HCT116 (cell line): ENCODE data around the gene C2orf74. TPM values are rescaled to one million over a fixed set of nuclear protein-coding genes. Genes with fewer than 3 reads are reported as not detected.

ENCODE experiments used
- ATAC-seq: fragments of 200-7000 bp; cut with Tn5 transposase; 2 replicates; pipeline ENCODE4 v1.9.1; 2020; ENCODE audit warnings: mild to moderate bottlenecking, moderate library complexity
- BruUV-seq: library from RNA; stranded (reverse); fragments of 400-500 nt; replicated peaks from 2 replicates; lab custom pipeline; 2021; lab: Mats Ljungman, UMichigan
- CTCF ChIA-PET: fragments of 300-600 bp; sonication (Branson Sonifier 250); formaldehyde crosslinking; loops from one replicate; lab custom pipeline; 2021; ENCODE audit warnings: antibody characterized with exemption; lab: Charles Lee
- POLR2A ChIA-PET: fragments of 300-600, 350-600 bp; sonication (Branson Sonifier 250); formaldehyde crosslinking; loops from one replicate; lab custom pipeline; 2021; ENCODE audit warnings: antibody characterized with exemption; lab: Charles Lee
- RAD21 ChIA-PET, 2 experiments: fragments of 300-600 bp; sonication (Branson Sonifier 250); formaldehyde crosslinking; loops; one replicate each; lab custom pipeline; 2023; ENCODE audit warnings: low total read pairs in 2 of 2; ENCODE audit not compliant: uncharacterized antibody in 2 of 2, unreplicated experiment in 2 of 2, low non-redundant PET in 1 of 2; lab: Charles Lee
- DNase-seq: peaks from one replicate; pipeline ENCODE4 v3.0.0-alpha.2; 2010; ENCODE audit warnings: low read depth, low spot score
- H2AFZ ChIP-seq: fragments of 200-600 bp; shearing (Covaris generic), sonication (generic); 2 replicates; pipeline ENCODE4 v1.6.1; 2017; ENCODE audit warnings: low read depth, mixed run types, mixed read lengths, antibody characterized with exemption, low read length; ENCODE audit not compliant: poor library complexity, severe bottlenecking
- H3K27ac ChIP-seq: 2 replicates; pipeline ENCODE4 v1.5.1; 2012; ENCODE audit warnings: low read depth, low read length
- H3K27me3 ChIP-seq: fragments of 200-600 bp; sonication (generic); 2 replicates; pipeline ENCODE4 v1.6.1; 2016; ENCODE audit warnings: mixed run types, low read length, mixed read lengths; ENCODE audit not compliant: insufficient read depth
- H3K36me3 ChIP-seq, 2 experiments: fragments of 200-500 bp in 1 of 2; fragments of 200-600 bp in 1 of 2; sonication (Bioruptor generic) in 1 of 2; sonication (generic) in 1 of 2; 2 replicates each; pipeline versions ENCODE4 v1.5.1 to v1.6.1; 2014 to 2016; ENCODE audit warnings: low read length in 2 of 2, inconsistent platforms in 1 of 2, mixed read lengths in 1 of 2, mixed run types in 1 of 2; ENCODE audit not compliant: insufficient read depth in 2 of 2, control insufficient read depth in 1 of 2
- H3K4me1 ChIP-seq, 2 experiments: fragments of 200-600 bp in 1 of 2; sonication (generic) in 1 of 2; 2 replicates each; pipeline versions ENCODE4 v1.5.1 to v1.6.1; 2012 to 2017; ENCODE audit warnings: low read length in 2 of 2, inconsistent platforms in 1 of 2, mild to moderate bottlenecking in 1 of 2, mixed read lengths in 1 of 2, mixed run types in 1 of 2, moderate library complexity in 1 of 2; ENCODE audit not compliant: insufficient read depth in 2 of 2, control insufficient read depth in 1 of 2
- H3K4me2 ChIP-seq: fragments of 200-600 bp; sonication (generic); 2 replicates; pipeline ENCODE4 v1.6.1; 2017; ENCODE audit warnings: mixed run types, low read length, mixed read lengths
- H3K4me3 ChIP-seq, 2 experiments: fragments of 200-600 bp in 1 of 2; sonication (generic) in 1 of 2; replicated peaks in 1 of 2; 2 replicates each; pipeline ENCODE4 v1.5.1; 2011 to 2016; ENCODE audit warnings: low read length in 2 of 2, control low read depth in 1 of 2, low read depth in 1 of 2, mild to moderate bottlenecking in 1 of 2, mixed read lengths in 1 of 2, mixed run types in 1 of 2
- H3K79me2 ChIP-seq: fragments of 200-600 bp; sonication (generic); 2 replicates; pipeline ENCODE4 v1.6.1; 2017; ENCODE audit warnings: mild to moderate bottlenecking, mixed run types, low read length, moderate library complexity, mixed read lengths; ENCODE audit not compliant: insufficient read depth
- H3K9ac ChIP-seq: fragments of 200-600 bp; sonication (generic); 2 replicates; pipeline ENCODE4 v1.6.1; 2016; ENCODE audit warnings: low read length, mixed read lengths
- H3K9me2 ChIP-seq: fragments of 200-600 bp; sonication (generic), shearing (Covaris generic); 2 replicates; pipeline ENCODE4 v1.6.1; 2017; ENCODE audit warnings: mixed run types, mild to moderate bottlenecking, moderate library complexity; ENCODE audit not compliant: insufficient read depth
- H3K9me3 ChIP-seq, 2 experiments: fragments of 200-500 bp in 1 of 2; fragments of 200-600 bp in 1 of 2; sonication (Bioruptor generic) in 1 of 2; sonication (generic) in 1 of 2; 2 replicates each; pipeline ENCODE4 v1.6.1; 2014 to 2017; ENCODE audit warnings: low read length in 2 of 2, mixed read lengths in 2 of 2, inconsistent platforms in 1 of 2, low read depth in 1 of 2, mild to moderate bottlenecking in 1 of 2, mixed run types in 1 of 2, moderate library complexity in 1 of 2; ENCODE audit not compliant: control insufficient read depth in 1 of 2, insufficient read depth in 1 of 2
- H4K20me1 ChIP-seq: fragments of 200-600 bp; sonication (generic), shearing (Covaris generic); 2 replicates; pipeline ENCODE4 v1.6.1; 2017; ENCODE audit warnings: mixed run types, mild to moderate bottlenecking, moderate library complexity; ENCODE audit not compliant: insufficient read depth
- ELF1 ChIP-seq: IDR thresholded peaks from 2 replicates; pipeline ENCODE4 v1.6.1; 2012; ENCODE audit warnings: low read depth, borderline replicate concordance
- EZH2phosphoT487 ChIP-seq: fragments of 200-600 bp; IDR thresholded peaks from 2 replicates; pipeline ENCODE4 v1.6.1; 2018; ENCODE audit warnings: antibody characterized with exemption, borderline replicate concordance
- JUND ChIP-seq: IDR thresholded peaks from 2 replicates; pipeline ENCODE4 v1.6.1; 2012
- POLR2A ChIP-seq: IDR thresholded peaks from 2 replicates; pipeline ENCODE4 v1.7.0; 2011; ENCODE audit warnings: borderline replicate concordance; ENCODE audit not compliant: insufficient read depth, insufficient read length; ENCODE audit errors: extremely low read depth
- RAD21 ChIP-seq: IDR thresholded peaks from 2 replicates; pipeline ENCODE4 v1.6.1; 2012; ENCODE audit warnings: low read depth, mild to moderate bottlenecking
- SIN3A ChIP-seq: IDR thresholded peaks from 2 replicates; pipeline ENCODE4 v1.6.1; 2012; ENCODE audit warnings: low read depth
- TCF7L2 ChIP-seq: IDR thresholded peaks from 2 replicates; pipeline ENCODE4 v1.7.0; 2011; ENCODE audit warnings: borderline replicate concordance, inconsistent platforms; ENCODE audit not compliant: insufficient read depth, insufficient read length; ENCODE audit errors: extremely low read depth
- ZFX ChIP-seq: fragments of 450-650 bp; IDR thresholded peaks from 2 replicates; pipeline ENCODE4 v1.6.1; 2017
- ZNF274 ChIP-seq: fragments of 200-500 bp; sonication (Bioruptor generic); IDR thresholded peaks from 2 replicates; pipeline ENCODE4 v1.6.1; 2014; ENCODE audit warnings: mild to moderate bottlenecking, low read depth, low read length, inconsistent platforms
- intact Hi-C: fragments of 100-400 bp; cut with micrococcal nuclease; formaldehyde crosslinking; loops from 2 replicates; pipeline ENCODE4 v1.10.0; 2022
- total RNA-seq: library from RNA; stranded (reverse); gene quantifications from one replicate; pipeline ENCODE4 v1.2.1, GENCODE V29; 2021; ENCODE audit not compliant: unreplicated experiment
- TF ChIP-seq, protein P1 (sequence below): IDR thresholded peaks from 2 replicates; pipeline ENCODE4 v1.6.1; 2012
- TF ChIP-seq, protein P2 (sequence below), 3 experiments: fragments of 200-600 bp in 1 of 3; sonication (generic) in 1 of 3; IDR thresholded peaks in 2 of 3; conservative IDR thresholded peaks in 1 of 3; 2 replicates each; pipeline ENCODE4 v1.5.1; 2012 to 2017; ENCODE audit warnings: low read depth in 2 of 3, low read length in 2 of 3, antibody characterized with exemption in 1 of 3, borderline replicate concordance in 1 of 3, control low read depth in 1 of 3, mild to moderate bottlenecking in 1 of 3, mixed read lengths in 1 of 3, mixed run types in 1 of 3, moderate library complexity in 1 of 3; ENCODE audit not compliant: insufficient read depth in 1 of 3
- TF ChIP-seq, protein P3 (sequence below): IDR thresholded peaks from 2 replicates; pipeline ENCODE4 v1.6.1; 2012; ENCODE audit warnings: low read depth

Gene C2orf74
- total RNA-seq, 1 experiment from 2014 or later, result not detected

DNA sequence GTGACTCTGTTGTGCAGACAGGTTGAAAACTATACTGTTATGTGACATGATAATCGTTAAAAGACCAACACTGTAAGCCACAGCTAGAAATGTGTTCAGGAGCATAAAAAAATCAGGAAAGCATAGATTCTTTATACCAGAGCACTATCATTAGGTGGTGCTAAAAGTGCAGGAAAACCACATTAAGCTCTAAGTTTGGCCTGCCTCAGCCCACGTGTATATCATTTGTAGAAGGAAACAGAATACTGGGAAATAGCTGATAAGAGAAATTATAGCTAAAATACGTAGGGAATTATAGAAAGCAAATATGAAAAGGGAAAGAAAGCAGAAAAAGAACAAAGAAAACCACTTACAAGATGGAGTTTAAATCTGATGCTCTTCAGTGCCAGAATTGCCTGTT lies 26.5 kb upstream of the C2orf74 start:
- BruUV-seq, result no TSS peak
- Histone ChIP-seq H3K9me3 (no peaks in the 10 kb centered on the region), H3K9ac (no peak overlapping the region)
- intact Hi-C loops, result loop anchor here (5.0 to 10.0 kb wide), 2 partner anchors 657 to 779 kb away; no protein-coding TSS in a partner anchor
- TF ChIP-seq RAD21 (peak; percentile 84), JUND (no peak)
- TF ChIP-seq, protein P1, sequence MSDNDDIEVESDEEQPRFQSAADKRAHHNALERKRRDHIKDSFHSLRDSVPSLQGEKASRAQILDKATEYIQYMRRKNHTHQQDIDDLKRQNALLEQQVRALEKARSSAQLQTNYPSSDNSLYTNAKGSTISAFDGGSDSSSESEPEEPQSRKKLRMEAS, result peak; percentile 38; the same call in 1 of the 2 replicates
- TF ChIP-seq, protein P2, sequence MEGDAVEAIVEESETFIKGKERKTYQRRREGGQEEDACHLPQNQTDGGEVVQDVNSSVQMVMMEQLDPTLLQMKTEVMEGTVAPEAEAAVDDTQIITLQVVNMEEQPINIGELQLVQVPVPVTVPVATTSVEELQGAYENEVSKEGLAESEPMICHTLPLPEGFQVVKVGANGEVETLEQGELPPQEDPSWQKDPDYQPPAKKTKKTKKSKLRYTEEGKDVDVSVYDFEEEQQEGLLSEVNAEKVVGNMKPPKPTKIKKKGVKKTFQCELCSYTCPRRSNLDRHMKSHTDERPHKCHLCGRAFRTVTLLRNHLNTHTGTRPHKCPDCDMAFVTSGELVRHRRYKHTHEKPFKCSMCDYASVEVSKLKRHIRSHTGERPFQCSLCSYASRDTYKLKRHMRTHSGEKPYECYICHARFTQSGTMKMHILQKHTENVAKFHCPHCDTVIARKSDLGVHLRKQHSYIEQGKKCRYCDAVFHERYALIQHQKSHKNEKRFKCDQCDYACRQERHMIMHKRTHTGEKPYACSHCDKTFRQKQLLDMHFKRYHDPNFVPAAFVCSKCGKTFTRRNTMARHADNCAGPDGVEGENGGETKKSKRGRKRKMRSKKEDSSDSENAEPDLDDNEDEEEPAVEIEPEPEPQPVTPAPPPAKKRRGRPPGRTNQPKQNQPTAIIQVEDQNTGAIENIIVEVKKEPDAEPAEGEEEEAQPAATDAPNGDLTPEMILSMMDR (IDR thresholded peaks at IDR 0.05 in 2 of 3, conservative IDR thresholded peaks at IDR 0.05 in 1 of 3; ENCODE audit: borderline replicate concordance in 1 of 3, insufficient read depth in 1 of 3, low read depth in 2 of 3, low read length in 2 of 3), result peak; percentile 23 to 63 (median 28); a peak in 4 of 6 replicates
- TF ChIP-seq, all 23 proteins: peak for 3
- no peak overlapping the region for H3K4me3 ChIP-seq
- ChIA-PET CTCF (interaction anchor here (0.6 to 1.4 kb wide), 11 partner anchors 10 to 1308 kb away, joined by 3 to 7 read pairs (median 3); partner anchors contain the start of gene FAM161A), RAD21 (interaction anchor here in 1 of 2 experiments (1.0 kb wide), 1 partner anchor 66 kb away, joined by 6 read pairs; no protein-coding TSS in a partner anchor), POLR2A (no interaction called here)
- H3K9me2 ChIP-seq, result no peaks in the 10 kb centered on the region
- no peak overlapping the region for H3K27ac ChIP-seq
- H3K27me3 ChIP-seq, result no peaks in the 10 kb centered on the region
- no peaks in the 10 kb centered on the region for H4K20me1 ChIP-seq
- peak overlapping the region; percentile 62 for H2AFZ ChIP-seq
- DNase-seq, result peak; percentile 13
- H3K4me2 ChIP-seq, result no peak overlapping the region
- H3K79me2 ChIP-seq, result no peaks in the 10 kb centered on the region
- H3K4me1 ChIP-seq, result no peaks in the 10 kb centered on the region
- H3K36me3 ChIP-seq, result no peaks in the 10 kb centered on the region
- ATAC-seq, result peak; percentile 70

DNA sequence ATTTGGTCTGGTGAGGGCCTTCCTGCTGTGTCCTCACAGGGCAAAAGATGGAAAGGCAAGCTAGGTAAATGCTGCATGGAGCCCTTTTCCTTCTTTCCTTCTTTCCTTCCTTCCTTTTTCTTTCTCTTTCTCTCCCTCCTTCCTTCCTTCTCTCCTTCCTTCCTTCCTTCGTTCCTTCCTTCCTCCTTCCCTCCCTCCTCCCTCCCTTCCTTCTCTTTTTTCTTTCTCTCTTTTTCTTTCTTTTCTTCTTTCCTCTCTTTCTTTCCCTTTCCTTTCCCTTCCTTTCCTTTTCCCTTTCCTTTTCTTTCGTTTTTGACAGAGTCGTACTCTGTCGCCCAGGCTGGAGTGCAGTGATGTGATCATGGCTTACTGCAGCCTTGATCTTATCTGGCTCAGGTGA lies 23.1 kb upstream of the C2orf74 start:
- RAD21 ChIA-PET, result no interaction called here
- no TSS peak for BruUV-seq
- POLR2A ChIA-PET, result no interaction called here
- Histone ChIP-seq H3K4me1 (no peaks in the 10 kb centered on the region), H3K27me3 (no peaks in the 10 kb centered on the region), H3K9me3 (no peaks in the 10 kb centered on the region), H3K4me2 (no peak overlapping the region), H3K9ac (no peak overlapping the region), H3K4me3 (no peak overlapping the region), H4K20me1 (no peaks in the 10 kb centered on the region), H2AFZ (no peak overlapping the region), H3K27ac (no peak overlapping the region), H3K79me2 (no peaks in the 10 kb centered on the region), H3K36me3 (no peaks in the 10 kb centered on the region), H3K9me2 (no peaks in the 10 kb centered on the region)
- intact Hi-C loops, result loop anchor here (5.0 to 10.0 kb wide), 2 partner anchors 653 to 776 kb away; no protein-coding TSS in a partner anchor
- CTCF ChIA-PET, result no interaction called here
- no peak for DNase-seq
- ATAC-seq, result no peak
- TF ChIP-seq EZH2phosphoT487 (no peak), ZFX (no peak), POLR2A (no peak), RAD21 (no peak), SIN3A (no peak), ELF1 (no peak), ZNF274 (no peak), TCF7L2 (no peak)
- TF ChIP-seq, protein P3, sequence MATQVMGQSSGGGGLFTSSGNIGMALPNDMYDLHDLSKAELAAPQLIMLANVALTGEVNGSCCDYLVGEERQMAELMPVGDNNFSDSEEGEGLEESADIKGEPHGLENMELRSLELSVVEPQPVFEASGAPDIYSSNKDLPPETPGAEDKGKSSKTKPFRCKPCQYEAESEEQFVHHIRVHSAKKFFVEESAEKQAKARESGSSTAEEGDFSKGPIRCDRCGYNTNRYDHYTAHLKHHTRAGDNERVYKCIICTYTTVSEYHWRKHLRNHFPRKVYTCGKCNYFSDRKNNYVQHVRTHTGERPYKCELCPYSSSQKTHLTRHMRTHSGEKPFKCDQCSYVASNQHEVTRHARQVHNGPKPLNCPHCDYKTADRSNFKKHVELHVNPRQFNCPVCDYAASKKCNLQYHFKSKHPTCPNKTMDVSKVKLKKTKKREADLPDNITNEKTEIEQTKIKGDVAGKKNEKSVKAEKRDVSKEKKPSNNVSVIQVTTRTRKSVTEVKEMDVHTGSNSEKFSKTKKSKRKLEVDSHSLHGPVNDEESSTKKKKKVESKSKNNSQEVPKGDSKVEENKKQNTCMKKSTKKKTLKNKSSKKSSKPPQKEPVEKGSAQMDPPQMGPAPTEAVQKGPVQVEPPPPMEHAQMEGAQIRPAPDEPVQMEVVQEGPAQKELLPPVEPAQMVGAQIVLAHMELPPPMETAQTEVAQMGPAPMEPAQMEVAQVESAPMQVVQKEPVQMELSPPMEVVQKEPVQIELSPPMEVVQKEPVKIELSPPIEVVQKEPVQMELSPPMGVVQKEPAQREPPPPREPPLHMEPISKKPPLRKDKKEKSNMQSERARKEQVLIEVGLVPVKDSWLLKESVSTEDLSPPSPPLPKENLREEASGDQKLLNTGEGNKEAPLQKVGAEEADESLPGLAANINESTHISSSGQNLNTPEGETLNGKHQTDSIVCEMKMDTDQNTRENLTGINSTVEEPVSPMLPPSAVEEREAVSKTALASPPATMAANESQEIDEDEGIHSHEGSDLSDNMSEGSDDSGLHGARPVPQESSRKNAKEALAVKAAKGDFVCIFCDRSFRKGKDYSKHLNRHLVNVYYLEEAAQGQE, result no peak
